Dendritic cell treated with granulocyte-macrophage colony-stimulating factor and Interleukin-4, amounts not matched to agents 40 ng/mL and 50 ng/mL, for 4 days (primary cell): ENCODE results near the gene COL27A1.
"Not testable (repeated sequence)": the region's sequence is repeated elsewhere in the genome, so short reads cannot be mapped to it uniquely, and the experiment has no call there.

Experiments
- H3K27ac Mint-ChIP-seq: one replicate; pipeline ENCODE4 v1.8.0; 2022; ENCODE audit warnings: mild to moderate bottlenecking, mixed read lengths
- H3K27me3 Mint-ChIP-seq: one replicate; pipeline ENCODE4 v1.8.0; 2022; ENCODE audit warnings: mild to moderate bottlenecking, mixed read lengths
- H3K36me3 Mint-ChIP-seq: one replicate; pipeline ENCODE4 v1.8.0; 2022; ENCODE audit warnings: low read depth, mixed read lengths
- H3K4me1 Mint-ChIP-seq: one replicate; pipeline ENCODE4 v1.8.0; 2022; ENCODE audit warnings: low read depth, mixed read lengths
- H3K4me3 Mint-ChIP-seq: one replicate; pipeline ENCODE4 v1.8.0; 2022; ENCODE audit warnings: mild to moderate bottlenecking, moderate library complexity, mixed read lengths
- H3K9me3 Mint-ChIP-seq: one replicate; pipeline ENCODE4 v1.8.0; 2022; ENCODE audit warnings: mixed read lengths
- intact Hi-C: fragments of 100-400 bp; cut with micrococcal nuclease; formaldehyde crosslinking; loops from one replicate; pipeline ENCODE4 v1.15.0; 2022

Gene COL27A1

GRCh38 chr9:114310471-114311450 is 155.4 kb downstream of the COL27A1 start:
- Mint-ChIP-seq H3K27me3 (peaks cover 9% of the 10 kb centered on the region), H3K27ac (no peak overlapping the region), H3K36me3 (no peaks in the 10 kb centered on the region), H3K4me1 (no peaks in the 10 kb centered on the region), H3K9me3 (no peaks in the 10 kb centered on the region), H3K4me3 (no peak overlapping the region)
- intact Hi-C loops, result no loop called here

GRCh38 chr9:114311571-114312512 is 156.5 kb downstream of the COL27A1 start:
- H3K4me3 Mint-ChIP-seq, result no peak overlapping the region
- H3K4me1 Mint-ChIP-seq, result no peaks in the 10 kb centered on the region
- intact Hi-C loops, result no loop called here
- H3K36me3 Mint-ChIP-seq, result no peaks in the 10 kb centered on the region
- H3K9me3 Mint-ChIP-seq, result no peaks in the 10 kb centered on the region
- no peak overlapping the region for H3K27ac Mint-ChIP-seq
- H3K27me3 Mint-ChIP-seq, result peaks cover 5% of the 10 kb centered on the region

- intact Hi-C loops, result no loop called here
- Mint-ChIP-seq H3K27me3 (peaks cover 2% of the 10 kb centered on the region), H3K4me1 (no peaks in the 10 kb centered on the region), H3K36me3 (no peaks in the 10 kb centered on the region), H3K9me3 (no peaks in the 10 kb centered on the region), H3K4me3 (no peak overlapping the region), H3K27ac (no peak overlapping the region)
These were observed 157.2 kb downstream of the COL27A1 start for GRCh38 chr9:114312513-114312875.

GRCh38 chr9:114313186-114313585 is 157.8 kb downstream of the COL27A1 start:
- Mint-ChIP-seq H3K9me3 (no peaks in the 10 kb centered on the region), H3K4me1 (peaks cover 6% of the 10 kb centered on the region), H3K27ac (no peak overlapping the region), H3K36me3 (no peaks in the 10 kb centered on the region), H3K4me3 (no peak overlapping the region), H3K27me3 (no peaks in the 10 kb centered on the region)
- intact Hi-C loops, result no loop called here

- H3K27me3 Mint-ChIP-seq, result no peaks in the 10 kb centered on the region
- peaks cover 7% of the 10 kb centered on the region for H3K4me1 Mint-ChIP-seq
- H3K4me3 Mint-ChIP-seq, result no peak overlapping the region
- H3K27ac Mint-ChIP-seq, result no peak overlapping the region
- intact Hi-C loops, result no loop called here
- H3K9me3 Mint-ChIP-seq, result no peaks in the 10 kb centered on the region
- no peaks in the 10 kb centered on the region for H3K36me3 Mint-ChIP-seq
These were observed 159.0 kb downstream of the COL27A1 start for GRCh38 chr9:114314256-114314867.

- Mint-ChIP-seq H3K27ac (no peak overlapping the region), H3K4me1 (peaks cover 7% of the 10 kb centered on the region), H3K9me3 (no peaks in the 10 kb centered on the region), H3K36me3 (no peaks in the 10 kb centered on the region), H3K4me3 (no peak overlapping the region), H3K27me3 (no peaks in the 10 kb centered on the region)
- intact Hi-C loops, result no loop called here
These were observed 159.8 kb downstream of the COL27A1 start for GRCh38 chr9:114314881-114315722.

- H3K9me3 Mint-ChIP-seq, result no peaks in the 10 kb centered on the region
- peaks cover 7% of the 10 kb centered on the region for H3K4me1 Mint-ChIP-seq
- no peak overlapping the region for H3K4me3 Mint-ChIP-seq
- H3K27me3 Mint-ChIP-seq, result no peaks in the 10 kb centered on the region
- no peak overlapping the region for H3K27ac Mint-ChIP-seq
- intact Hi-C loops, result no loop called here
- no peaks in the 10 kb centered on the region for H3K36me3 Mint-ChIP-seq
These were observed 160.5 kb downstream of the COL27A1 start for GRCh38 chr9:114315723-114316363.

- intact Hi-C loops, result no loop called here
- Mint-ChIP-seq H3K9me3 (no peaks in the 10 kb centered on the region), H3K4me1 (peaks cover 7% of the 10 kb centered on the region), H3K4me3 (no peak overlapping the region), H3K27ac (no peak overlapping the region), H3K27me3 (no peaks in the 10 kb centered on the region), H3K36me3 (no peaks in the 10 kb centered on the region)
These were observed 161.4 kb downstream of the COL27A1 start for GRCh38 chr9:114316605-114317230.

- H3K27ac Mint-ChIP-seq, result no peak overlapping the region
- H3K36me3 Mint-ChIP-seq, result no peaks in the 10 kb centered on the region
- peaks cover 7% of the 10 kb centered on the region for H3K4me1 Mint-ChIP-seq
- intact Hi-C loops, result no loop called here
- H3K4me3 Mint-ChIP-seq, result no peak overlapping the region
- no peaks in the 10 kb centered on the region for H3K27me3 Mint-ChIP-seq
- H3K9me3 Mint-ChIP-seq, result no peaks in the 10 kb centered on the region
These were observed 162.5 kb downstream of the COL27A1 start for GRCh38 chr9:114317665-114318357.

GRCh38 chr9:114318416-114318815 is 163.1 kb downstream of the COL27A1 start:
- Mint-ChIP-seq H3K4me3 (no peak overlapping the region), H3K9me3 (no peaks in the 10 kb centered on the region), H3K4me1 (peaks cover 7% of the 10 kb centered on the region), H3K36me3 (no peaks in the 10 kb centered on the region), H3K27me3 (no peaks in the 10 kb centered on the region), H3K27ac (no peak overlapping the region)
- intact Hi-C loops, result no loop called here

- H3K27me3 Mint-ChIP-seq, result no peaks in the 10 kb centered on the region
- intact Hi-C loops, result no loop called here
- H3K4me3 Mint-ChIP-seq, result no peak overlapping the region
- H3K27ac Mint-ChIP-seq, result no peak overlapping the region
- H3K4me1 Mint-ChIP-seq, result peaks cover 7% of the 10 kb centered on the region
- no peaks in the 10 kb centered on the region for H3K9me3 Mint-ChIP-seq
- H3K36me3 Mint-ChIP-seq, result no peaks in the 10 kb centered on the region
These were observed 163.8 kb downstream of the COL27A1 start for GRCh38 chr9:114319147-114319546.

- H3K36me3 Mint-ChIP-seq, H3K4me3 Mint-ChIP-seq, intact Hi-C loops, H3K4me1 Mint-ChIP-seq, H3K27ac Mint-ChIP-seq, H3K27me3 Mint-ChIP-seq, H3K9me3 Mint-ChIP-seq: not testable (repeated sequence)
These were observed 165.4 kb downstream of the COL27A1 start for GRCh38 chr9:114320710-114321109.
